Measurements from ENCODE around the gene EFTUD2. TPM values are rescaled to one million over a fixed set of nuclear protein-coding genes. Genes with fewer than 3 reads are reported as not detected.
A peak's percentile ranks its signal among the peaks of the same experiment; 100 is the strongest.
"Not testable (repeated sequence)": the region's sequence is repeated elsewhere in the genome, so short reads cannot be mapped to it uniquely, and the experiment has no call there.

EFTUD2 gene
- total and polyA plus RNA-seq, 2 donors (not counting 1 experiment from before 2014, with no cell fraction given): 88.0 to 154 TPM

- Histone ChIP-seq H3K9me3 (ENCODE audit: control insufficient read depth, insufficient read depth, low read depth, low read length) (no peaks in the 10 kb centered on the region), H3K4me1 (ENCODE audit: control insufficient read depth, extremely low read depth, insufficient read depth, low read length) (peaks cover 10% of the 10 kb centered on the region), H4K20me1 (ENCODE audit: control insufficient read depth, extremely low read depth, insufficient read depth, low read length) (no peaks in the 10 kb centered on the region), H3K4me2 (ENCODE audit: extremely low read depth, insufficient read depth, low read length) (peak overlapping the region; percentile 26), H2AFZ (ENCODE audit: low read length) (no peak overlapping the region), H3K9ac (ENCODE audit: insufficient read depth, low read length) (no peak overlapping the region), H3K79me2 (ENCODE audit: control insufficient read depth, insufficient read depth, low read length) (peaks cover 74% of the 10 kb centered on the region), H3K36me3 (ENCODE audit: control insufficient read depth, insufficient read depth, low read length) (no peaks in the 10 kb centered on the region), H3K27me3 (ENCODE audit: control insufficient read depth, insufficient read depth, low read length) (no peaks in the 10 kb centered on the region), H3K4me3 (replicated peaks in 1 of 4; ENCODE audit: control extremely low read depth in 1 of 4, insufficient read depth in 1 of 4, low read depth in 3 of 4, low read length in 4 of 4) (no peak overlapping the region), H3K27ac (ENCODE audit: insufficient read depth, low read length) (peak overlapping the region; percentile 65)
- TF ChIP-seq EZH2 (IDR thresholded peaks at IDR 0.05; ENCODE audit: low read length, missing control alignments) (no peak), CTCF (conservative IDR thresholded peaks at IDR 0.05 in 1 of 2, IDR thresholded peaks at IDR 0.05 in 1 of 2; ENCODE audit: low read depth in 1 of 2, low read length in 2 of 2) (no peak)
- peak in 1 of 2 donors; percentile 53 for DNase-seq (ENCODE audit: low read depth in 2 of 2)
These were observed 73.0 kb downstream of the EFTUD2 start for GRCh38 chr17:44826123-44826790.

- H3K9ac ChIP-seq (ENCODE audit: insufficient read depth, low read length); H3K36me3 ChIP-seq (ENCODE audit: control insufficient read depth, insufficient read depth, low read length); DNase-seq (ENCODE audit: low read depth in 2 of 2); H2AFZ ChIP-seq (ENCODE audit: low read length); H3K27me3 ChIP-seq (ENCODE audit: control insufficient read depth, insufficient read depth, low read length); H3K4me2 ChIP-seq (ENCODE audit: extremely low read depth, insufficient read depth, low read length); H4K20me1 ChIP-seq (ENCODE audit: control insufficient read depth, extremely low read depth, insufficient read depth, low read length); H3K4me3 ChIP-seq (replicated peaks in 1 of 4; ENCODE audit: control extremely low read depth in 1 of 4, insufficient read depth in 1 of 4, low read depth in 3 of 4, low read length in 4 of 4); H3K9me3 ChIP-seq (ENCODE audit: control insufficient read depth, insufficient read depth, low read depth, low read length): not testable (repeated sequence)
- peaks cover 15% of the 10 kb centered on the region for H3K4me1 ChIP-seq (ENCODE audit: control insufficient read depth, extremely low read depth, insufficient read depth, low read length)
- peaks cover 76% of the 10 kb centered on the region for H3K79me2 ChIP-seq (ENCODE audit: control insufficient read depth, insufficient read depth, low read length)
- H3K27ac ChIP-seq (ENCODE audit: insufficient read depth, low read length): peak overlapping the region; percentile 65
These were observed 74.0 kb downstream of the EFTUD2 start for GRCh38 chr17:44825236-44825635.

- Histone ChIP-seq H4K20me1 (ENCODE audit: control insufficient read depth, extremely low read depth, insufficient read depth, low read length) (no peaks in the 10 kb centered on the region), H3K79me2 (ENCODE audit: control insufficient read depth, insufficient read depth, low read length) (peaks cover 75% of the 10 kb centered on the region), H3K9me3 (ENCODE audit: control insufficient read depth, insufficient read depth, low read depth, low read length) (no peaks in the 10 kb centered on the region), H3K9ac (ENCODE audit: insufficient read depth, low read length) (no peak overlapping the region), H3K36me3 (ENCODE audit: control insufficient read depth, insufficient read depth, low read length) (no peaks in the 10 kb centered on the region), H3K27me3 (ENCODE audit: control insufficient read depth, insufficient read depth, low read length) (no peaks in the 10 kb centered on the region), H3K4me2 (ENCODE audit: extremely low read depth, insufficient read depth, low read length) (peak overlapping the region; percentile 26), H3K4me1 (ENCODE audit: control insufficient read depth, extremely low read depth, insufficient read depth, low read length) (peaks cover 27% of the 10 kb centered on the region), H3K4me3 (replicated peaks in 1 of 4; ENCODE audit: control extremely low read depth in 1 of 4, insufficient read depth in 1 of 4, low read depth in 3 of 4, low read length in 4 of 4) (peak overlapping the region in 2 of 4 experiments; percentile 1 to 34), H2AFZ (ENCODE audit: low read length) (no peak overlapping the region), H3K27ac (ENCODE audit: insufficient read depth, low read length) (peak overlapping the region; percentile 80)
- peak; percentile 83 to 95 for DNase-seq (ENCODE audit: low read depth in 2 of 2)
- TF ChIP-seq CTCF (conservative IDR thresholded peaks at IDR 0.05 in 1 of 2, IDR thresholded peaks at IDR 0.05 in 1 of 2; ENCODE audit: low read depth in 1 of 2, low read length in 2 of 2) (no peak), EZH2 (IDR thresholded peaks at IDR 0.05; ENCODE audit: low read length, missing control alignments) (no peak)
These were observed 78.5 kb downstream of the EFTUD2 start for GRCh38 chr17:44820631-44821212.

- not testable (repeated sequence) for H4K20me1 ChIP-seq (ENCODE audit: control insufficient read depth, extremely low read depth, insufficient read depth, low read length); H3K4me3 ChIP-seq (replicated peaks in 1 of 4; ENCODE audit: control extremely low read depth in 1 of 4, insufficient read depth in 1 of 4, low read depth in 3 of 4, low read length in 4 of 4); DNase-seq (ENCODE audit: low read depth in 2 of 2); H3K27ac ChIP-seq (ENCODE audit: insufficient read depth, low read length); H3K36me3 ChIP-seq (ENCODE audit: control insufficient read depth, insufficient read depth, low read length); H3K27me3 ChIP-seq (ENCODE audit: control insufficient read depth, insufficient read depth, low read length); H3K4me2 ChIP-seq (ENCODE audit: extremely low read depth, insufficient read depth, low read length); H3K9me3 ChIP-seq (ENCODE audit: control insufficient read depth, insufficient read depth, low read depth, low read length); H3K9ac ChIP-seq (ENCODE audit: insufficient read depth, low read length); H2AFZ ChIP-seq (ENCODE audit: low read length)
- peaks cover 73% of the 10 kb centered on the region for H3K79me2 ChIP-seq (ENCODE audit: control insufficient read depth, insufficient read depth, low read length)
- H3K4me1 ChIP-seq (ENCODE audit: control insufficient read depth, extremely low read depth, insufficient read depth, low read length): peaks cover 33% of the 10 kb centered on the region
These were observed 80.7 kb downstream of the EFTUD2 start for GRCh38 chr17:44818508-44818907.

Measured in fibroblast of lung (primary cell).